Kidney (tissue), 14 donors: ENCODE measurements around the gene NRXN3. TPM values are rescaled to one million over a fixed set of nuclear protein-coding genes. Genes with fewer than 3 reads are reported as not detected.

Source experiments
- DNase-seq, 5 donors: peaks; one replicate each; pipeline ENCODE4 v3.0.0-alpha.2; 2013 to 2020
- FAIRE-seq: peaks from 2 replicates; lab custom pipeline; 2012; peaks lifted over from hg19 to GRCh38; lab: Jason Lieb, UNC
- H3K27ac ChIP-seq, 2 donors: one replicate each; pipeline ENCODE4 v1.7.0; 2013; ENCODE audit warnings: low read depth in 2 of 2, low read length in 2 of 2, inconsistent platforms in 1 of 2
- H3K27me3 ChIP-seq: one replicate; pipeline ENCODE4 v1.7.1; 2013; ENCODE audit warnings: low read length, inconsistent platforms; ENCODE audit not compliant: control insufficient read depth, insufficient read depth
- H3K36me3 ChIP-seq, 3 donors: one replicate each; pipeline versions ENCODE4 v1.7.0 to v1.7.1; 2013; ENCODE audit warnings: low read length in 3 of 3, control low read depth in 1 of 3, inconsistent platforms in 1 of 3; ENCODE audit not compliant: insufficient read depth in 3 of 3, control insufficient read depth in 2 of 3
- H3K4me1 ChIP-seq, 3 donors: one replicate each; pipeline versions ENCODE4 v1.7.0 to v1.7.1; 2013; ENCODE audit warnings: low read length in 3 of 3, inconsistent platforms in 1 of 3, low read depth in 1 of 3; ENCODE audit not compliant: control insufficient read depth in 2 of 3, insufficient read depth in 2 of 3
- H3K4me3 ChIP-seq, 3 donors: one replicate each; pipeline versions ENCODE4 v1.7.0 to v1.8.1; 2013; ENCODE audit warnings: low read length in 3 of 3, control low read depth in 1 of 3, inconsistent platforms in 1 of 3
- H3K9ac ChIP-seq, 3 donors: one replicate each; pipeline versions ENCODE4 v1.7.0 to v1.7.1; 2013; ENCODE audit warnings: low read length in 3 of 3, control low read depth in 1 of 3, inconsistent platforms in 1 of 3
- H3K9me3 ChIP-seq, 3 donors: one replicate each; pipeline versions ENCODE4 v1.7.0 to v1.7.1; 2013; ENCODE audit warnings: low read length in 3 of 3, control low read depth in 1 of 3, inconsistent platforms in 1 of 3; ENCODE audit not compliant: control insufficient read depth in 2 of 3, insufficient read depth in 1 of 3
- intact Hi-C: fragments of 100-400 bp; cut with DNase I; formaldehyde crosslinking; loops from one replicate; pipeline ENCODE4 v1.11.1; 2022
- polyA plus RNA-seq: library from polyadenylated mRNA; stranded (reverse); fragments of 350-450 nt; fragmentation: Illumina TruSeq; extraction: RNeasy Lipid Tissue Mini Kit (QIAGEN cat#74804); gene quantifications from one replicate; pipeline ENCODE4 v1.2.3, GENCODE V29; 2014; ENCODE audit warnings: low read depth, low replicate concordance; ENCODE audit not compliant: insufficient read depth
- total RNA-seq: library from RNA; stranded (reverse); fragmentation: NEBNext Ultra II Directional; extraction: Animal tissue kit (Norgen Biotek cat#: 25700); gene quantifications from one replicate; pipeline ENCODE4 v1.2.1, GENCODE V29; 2021
- TF ChIP-seq, protein P1 (sequence below): IDR thresholded peaks from 3 replicates; pipeline ENCODE4 v1.5.1; 2012; ENCODE audit warnings: mild to moderate bottlenecking, moderate library complexity, borderline replicate concordance; ENCODE audit not compliant: insufficient read depth; ENCODE audit errors: extremely low read depth
- donor health status: control.
- donor health status: control.
- donor health status: control.
- donor health status: control.
- donor health status: control.
- donor health status: DM: yes; HTN: yes; CAD: no.
- donor health status: Normal renal cell carcinoma (clear cell type).

Gene NRXN3
- total and polyA plus RNA-seq, 2 donors from 2014 or later: 1.5 to 2.4 TPM

DNA sequence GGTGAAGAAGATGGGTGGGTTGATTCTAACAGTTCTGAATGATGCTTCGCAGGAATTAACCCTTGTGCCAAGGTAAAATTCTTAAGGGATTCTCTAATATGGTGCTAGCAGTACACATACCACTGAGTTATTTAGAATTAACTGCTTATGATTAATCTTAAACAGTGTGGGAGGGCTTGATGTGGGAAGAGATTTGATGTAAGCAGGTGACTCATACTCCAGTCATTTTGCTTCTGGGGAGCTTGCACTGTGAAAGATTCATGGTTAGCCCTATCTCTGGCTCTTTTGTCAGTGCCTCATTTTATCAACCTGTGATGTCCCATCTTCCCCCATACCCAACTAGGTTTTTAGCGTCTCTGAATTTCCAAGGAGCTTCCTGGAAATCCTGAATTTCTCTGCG is 83.8 kb downstream of the NRXN3 start:
- Histone ChIP-seq H3K27me3 (no peaks in the 10 kb centered on the region), H3K36me3 (no peaks in the 10 kb centered on the region), H3K4me3 (no peak overlapping the region), H3K4me1 (no peaks in the 10 kb centered on the region), H3K9ac (no peak overlapping the region), H3K27ac (no peak overlapping the region), H3K9me3 (no peaks in the 10 kb centered on the region)
- no peak for FAIRE-seq
- DNase-seq: no peak
- intact Hi-C loops: no loop called here
- TF ChIP-seq, protein P1, sequence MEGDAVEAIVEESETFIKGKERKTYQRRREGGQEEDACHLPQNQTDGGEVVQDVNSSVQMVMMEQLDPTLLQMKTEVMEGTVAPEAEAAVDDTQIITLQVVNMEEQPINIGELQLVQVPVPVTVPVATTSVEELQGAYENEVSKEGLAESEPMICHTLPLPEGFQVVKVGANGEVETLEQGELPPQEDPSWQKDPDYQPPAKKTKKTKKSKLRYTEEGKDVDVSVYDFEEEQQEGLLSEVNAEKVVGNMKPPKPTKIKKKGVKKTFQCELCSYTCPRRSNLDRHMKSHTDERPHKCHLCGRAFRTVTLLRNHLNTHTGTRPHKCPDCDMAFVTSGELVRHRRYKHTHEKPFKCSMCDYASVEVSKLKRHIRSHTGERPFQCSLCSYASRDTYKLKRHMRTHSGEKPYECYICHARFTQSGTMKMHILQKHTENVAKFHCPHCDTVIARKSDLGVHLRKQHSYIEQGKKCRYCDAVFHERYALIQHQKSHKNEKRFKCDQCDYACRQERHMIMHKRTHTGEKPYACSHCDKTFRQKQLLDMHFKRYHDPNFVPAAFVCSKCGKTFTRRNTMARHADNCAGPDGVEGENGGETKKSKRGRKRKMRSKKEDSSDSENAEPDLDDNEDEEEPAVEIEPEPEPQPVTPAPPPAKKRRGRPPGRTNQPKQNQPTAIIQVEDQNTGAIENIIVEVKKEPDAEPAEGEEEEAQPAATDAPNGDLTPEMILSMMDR: no peak

DNA sequence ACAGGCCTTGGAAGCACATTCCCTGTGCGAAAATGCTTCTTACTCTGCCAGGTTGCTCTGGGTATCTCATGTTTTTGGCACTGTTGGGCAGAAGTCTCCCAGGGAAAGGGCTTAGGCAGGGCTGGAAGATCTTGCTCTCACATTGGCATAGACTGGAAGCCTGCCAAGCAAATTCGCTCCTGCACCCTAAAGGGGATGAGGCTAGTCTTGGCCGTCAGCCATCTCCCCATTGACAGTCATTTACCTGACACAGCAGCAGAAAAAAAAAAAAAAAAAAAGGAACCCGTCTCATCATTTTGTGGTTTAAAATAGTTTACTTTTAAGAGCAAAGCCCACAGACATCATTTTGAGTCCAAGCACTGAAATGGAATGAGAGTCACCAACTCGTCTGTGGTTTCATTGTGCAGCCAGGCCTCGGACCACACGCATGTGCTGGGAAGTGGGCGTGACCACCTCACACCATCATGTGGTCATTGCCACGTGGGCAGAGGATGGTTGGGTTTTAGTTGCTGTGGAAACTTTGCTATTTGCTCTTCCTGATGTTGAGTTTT is 84.8 kb downstream of the NRXN3 start:
- Histone ChIP-seq H3K27ac (no peak overlapping the region), H3K4me1 (no peaks in the 10 kb centered on the region), H3K9me3 (no peaks in the 10 kb centered on the region), H3K27me3 (no peaks in the 10 kb centered on the region), H3K36me3 (no peaks in the 10 kb centered on the region), H3K4me3 (no peak overlapping the region), H3K9ac (no peak overlapping the region)
- TF ChIP-seq, protein P1: no peak
- DNase-seq (no peak), FAIRE-seq (no peak)
- intact Hi-C loops: no loop called here

DNA sequence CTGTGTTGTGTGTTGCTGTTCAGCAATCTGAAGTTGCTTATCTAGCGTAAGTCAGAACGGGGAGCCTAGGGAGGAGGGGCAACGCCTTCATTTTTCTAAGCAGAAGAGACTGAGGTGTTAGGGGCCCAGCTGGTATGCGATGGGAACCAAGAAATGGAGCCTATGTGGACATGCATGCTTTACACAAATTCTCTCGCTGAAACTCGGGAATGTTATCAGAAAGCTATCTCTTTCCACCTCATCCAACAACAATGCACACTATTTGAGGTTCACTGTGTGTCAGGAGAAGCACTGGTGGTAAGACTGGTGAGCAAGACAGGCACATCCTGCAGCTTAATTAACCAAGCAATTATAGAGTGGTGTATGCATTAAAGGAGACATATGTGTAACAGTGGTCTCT is 89.7 kb downstream of the NRXN3 start:
- Histone ChIP-seq H3K9ac (no peak overlapping the region), H3K27me3 (no peaks in the 10 kb centered on the region), H3K27ac (no peak overlapping the region), H3K9me3 (no peaks in the 10 kb centered on the region), H3K4me3 (no peak overlapping the region), H3K4me1 (no peaks in the 10 kb centered on the region), H3K36me3 (no peaks in the 10 kb centered on the region)
- DNase-seq (no peak), FAIRE-seq (no peak)
- TF ChIP-seq, protein P1: no peak
- intact Hi-C loops: no loop called here
